ENCODE data around the gene MTHFR.
A peak's percentile ranks its signal among the peaks of the same experiment; 100 is the strongest.

MTHFR gene

DNA sequence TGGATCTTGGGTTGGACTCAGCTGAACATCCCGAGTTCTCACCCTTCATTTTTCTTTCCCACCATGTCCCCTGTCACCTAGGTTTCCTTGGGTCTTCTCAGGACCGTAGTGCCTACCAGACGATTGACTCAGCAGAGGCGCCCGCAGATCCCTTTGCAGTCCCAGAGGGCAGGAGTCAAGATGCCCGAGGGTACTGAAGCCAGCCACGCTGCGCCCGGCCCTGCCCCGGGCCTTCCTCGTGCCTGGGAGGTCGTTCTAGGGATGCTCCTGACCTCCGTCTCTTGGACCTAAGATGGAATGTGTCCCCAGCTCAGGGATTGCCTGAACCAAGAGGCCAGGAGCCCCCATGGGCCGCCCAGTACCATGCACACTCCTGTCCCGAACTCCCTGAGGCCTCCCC lies 55.8 kb downstream of the MTHFR start:
- DNase-seq (ENCODE audit: insufficient read length, low spot score) (no peak), FAIRE-seq (no peak)
- TF ChIP-seq, protein P1, sequence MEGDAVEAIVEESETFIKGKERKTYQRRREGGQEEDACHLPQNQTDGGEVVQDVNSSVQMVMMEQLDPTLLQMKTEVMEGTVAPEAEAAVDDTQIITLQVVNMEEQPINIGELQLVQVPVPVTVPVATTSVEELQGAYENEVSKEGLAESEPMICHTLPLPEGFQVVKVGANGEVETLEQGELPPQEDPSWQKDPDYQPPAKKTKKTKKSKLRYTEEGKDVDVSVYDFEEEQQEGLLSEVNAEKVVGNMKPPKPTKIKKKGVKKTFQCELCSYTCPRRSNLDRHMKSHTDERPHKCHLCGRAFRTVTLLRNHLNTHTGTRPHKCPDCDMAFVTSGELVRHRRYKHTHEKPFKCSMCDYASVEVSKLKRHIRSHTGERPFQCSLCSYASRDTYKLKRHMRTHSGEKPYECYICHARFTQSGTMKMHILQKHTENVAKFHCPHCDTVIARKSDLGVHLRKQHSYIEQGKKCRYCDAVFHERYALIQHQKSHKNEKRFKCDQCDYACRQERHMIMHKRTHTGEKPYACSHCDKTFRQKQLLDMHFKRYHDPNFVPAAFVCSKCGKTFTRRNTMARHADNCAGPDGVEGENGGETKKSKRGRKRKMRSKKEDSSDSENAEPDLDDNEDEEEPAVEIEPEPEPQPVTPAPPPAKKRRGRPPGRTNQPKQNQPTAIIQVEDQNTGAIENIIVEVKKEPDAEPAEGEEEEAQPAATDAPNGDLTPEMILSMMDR (IDR thresholded peaks at IDR 0.05; ENCODE audit: insufficient read depth, missing control alignments): no peak

DNA sequence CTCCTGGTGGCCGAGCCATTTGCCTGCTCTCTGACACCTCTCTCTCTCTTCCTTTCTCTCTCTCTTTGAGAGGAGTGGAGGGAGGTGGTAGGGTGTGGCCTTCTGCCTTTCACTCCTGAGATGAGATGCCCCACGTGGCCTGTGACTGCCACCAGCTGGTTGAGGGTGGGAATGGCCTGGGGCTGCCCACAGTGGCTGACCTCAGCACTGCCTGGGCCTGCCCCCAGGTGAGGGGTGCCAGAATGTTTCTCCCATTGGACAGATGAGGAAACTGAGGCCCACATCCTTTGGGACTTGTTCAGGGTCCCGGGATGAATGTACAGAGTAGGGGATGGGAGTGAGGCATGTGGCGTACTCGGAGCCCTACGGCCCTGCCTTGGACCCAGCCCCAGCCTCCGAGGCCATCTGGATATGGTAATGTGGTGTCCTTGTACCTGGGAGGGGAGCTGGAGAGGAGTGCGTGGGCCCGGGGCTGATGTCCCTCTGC lies 56.5 kb downstream of the MTHFR start:
- FAIRE-seq (no peak), DNase-seq (ENCODE audit: insufficient read length, low spot score) (no peak)
- TF ChIP-seq, protein P1 (IDR thresholded peaks at IDR 0.05; ENCODE audit: insufficient read depth, missing control alignments): peak; percentile 22

DNA sequence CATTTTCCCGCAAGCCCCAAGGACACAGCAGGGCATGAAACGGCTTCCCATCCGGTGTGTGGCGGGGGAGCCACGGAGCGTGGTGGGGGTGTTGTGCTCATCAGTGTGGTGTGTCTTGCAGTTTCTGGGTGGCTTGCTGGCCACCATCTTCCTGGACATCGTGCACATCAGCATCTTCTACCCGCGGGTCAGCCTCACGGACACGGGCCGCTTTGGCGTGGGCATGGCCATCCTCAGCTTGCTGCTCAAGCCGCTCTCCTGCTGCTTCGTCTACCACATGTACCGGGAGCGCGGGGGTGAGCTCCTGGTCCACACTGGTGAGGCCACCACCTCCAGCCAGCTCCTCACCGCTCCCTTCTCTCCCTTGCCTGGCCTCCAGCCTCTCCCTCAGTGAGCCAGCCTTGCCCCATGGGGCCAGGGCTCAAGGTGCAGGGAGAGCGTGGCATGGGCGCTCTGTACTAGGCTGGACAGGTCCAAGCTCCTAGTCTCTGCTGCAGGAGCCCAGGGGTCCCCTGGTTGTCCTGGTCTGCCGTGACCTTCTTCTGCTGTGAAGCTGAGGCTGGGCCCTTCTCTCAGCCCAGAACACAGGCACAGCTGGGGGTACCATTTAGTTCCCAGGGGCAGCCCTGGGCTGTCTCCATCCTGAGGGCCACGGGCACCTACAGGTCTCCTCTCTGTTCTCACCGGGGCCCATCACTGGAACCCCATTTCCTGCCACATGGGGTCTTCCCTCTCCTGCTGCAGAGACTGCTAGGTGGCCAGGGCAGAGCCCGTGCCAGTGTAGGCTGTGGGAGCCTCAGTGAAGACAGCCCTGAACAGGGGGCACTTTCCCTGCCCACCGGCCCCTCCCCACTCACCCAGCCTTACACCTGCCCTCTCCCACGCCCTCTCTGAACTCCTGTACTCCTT lies 57.2 kb downstream of the MTHFR start:
- TF ChIP-seq, protein P1 (IDR thresholded peaks at IDR 0.05; ENCODE audit: insufficient read depth, missing control alignments): no peak
- DNase-seq (ENCODE audit: insufficient read length, low spot score) (no peak), FAIRE-seq (no peak)

DNA sequence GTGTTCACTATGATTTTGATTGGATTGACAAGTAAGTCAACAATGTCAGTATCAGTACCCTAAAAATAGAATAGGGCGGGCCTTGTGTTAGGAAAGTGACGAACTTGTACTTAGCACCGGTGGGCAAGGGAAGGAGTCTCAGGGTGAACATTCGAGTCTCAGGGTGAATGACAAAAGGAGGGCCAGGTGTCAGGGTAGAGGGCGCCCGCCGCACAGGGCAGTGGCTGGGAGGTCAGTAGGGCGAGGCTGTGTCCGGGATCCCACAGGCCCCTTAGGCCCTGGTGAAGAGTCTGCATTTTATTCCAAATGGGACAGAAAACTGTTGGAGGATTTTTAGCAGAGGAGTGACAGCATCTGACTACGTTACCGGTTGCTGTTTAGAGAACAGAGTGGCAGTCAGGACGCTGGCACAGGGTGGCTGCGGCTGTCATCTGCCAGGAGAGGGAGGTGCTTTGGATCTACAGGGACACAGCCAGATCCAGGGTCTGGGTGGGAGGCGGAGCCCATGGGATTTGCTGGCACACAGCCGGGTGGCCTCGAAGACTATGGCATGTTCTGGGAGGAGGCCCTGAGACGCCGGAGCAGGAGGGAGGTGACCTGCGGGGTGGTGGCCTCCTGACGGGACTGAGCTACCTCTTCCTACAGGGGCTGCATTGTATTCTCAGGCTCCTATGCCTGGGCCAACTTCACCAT lies 58.8 kb downstream of the MTHFR start:
- FAIRE-seq (no peak), DNase-seq (ENCODE audit: insufficient read length, low spot score) (no peak)
- TF ChIP-seq, protein P1 (IDR thresholded peaks at IDR 0.05; ENCODE audit: insufficient read depth, missing control alignments): no peak

DNA sequence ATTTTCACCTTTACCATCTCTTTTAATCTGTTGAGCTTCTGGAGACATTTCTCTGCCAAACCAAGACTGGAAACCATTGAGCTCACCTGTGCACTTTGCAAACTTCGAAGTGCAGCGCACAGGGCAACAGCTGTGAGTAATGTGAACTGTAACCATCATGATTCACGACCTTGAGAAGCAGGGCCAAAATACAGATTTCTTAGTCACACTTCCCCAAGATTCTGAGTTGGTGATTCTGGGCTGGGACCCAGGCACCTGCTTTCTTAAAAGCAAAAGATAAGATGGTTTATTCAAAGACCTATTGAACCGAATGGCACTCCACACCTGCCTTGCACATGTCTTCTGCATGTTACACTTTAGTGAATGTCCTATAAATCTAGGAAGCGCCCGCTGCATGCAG lies 59.7 kb downstream of the MTHFR start:
- TF ChIP-seq, protein P1 (IDR thresholded peaks at IDR 0.05; ENCODE audit: insufficient read depth, missing control alignments): no peak
- DNase-seq (ENCODE audit: insufficient read length, low spot score): no peak
- FAIRE-seq: no peak

DNA sequence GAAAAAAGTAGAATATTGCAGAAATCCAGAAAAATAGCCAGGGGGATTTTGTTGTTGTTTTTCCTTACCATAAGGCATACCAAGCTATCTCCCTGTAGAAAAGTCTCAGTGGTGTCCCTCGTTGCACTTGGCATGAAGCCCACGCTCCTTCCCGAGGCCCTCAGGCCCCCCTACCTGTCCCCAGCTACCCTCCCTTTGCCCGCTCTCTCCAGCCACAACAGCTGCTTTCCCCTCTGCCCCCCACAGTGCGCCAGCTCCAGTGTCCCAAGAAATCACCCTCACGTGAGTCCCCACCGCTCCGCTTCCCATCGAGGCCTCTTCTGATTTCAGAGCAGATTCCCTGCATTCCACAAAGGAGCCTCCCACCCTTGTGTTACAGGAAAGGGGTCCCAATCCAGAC lies 61.5 kb downstream of the MTHFR start:
- TF ChIP-seq, protein P1 (IDR thresholded peaks at IDR 0.05; ENCODE audit: insufficient read depth, missing control alignments): no peak
- FAIRE-seq (no peak), DNase-seq (ENCODE audit: insufficient read length, low spot score) (no peak)

All from D721Med (cell line).